Right ventricle myocardium inferior (tissue), 1 donor: ENCODE data around the gene KCTD15. TPM values are rescaled to one million over a fixed set of nuclear protein-coding genes. Genes with fewer than 3 reads are reported as not detected.

Experiments used
- ATAC-seq: fragments of 200-7000 bp; cut with Tn5 transposase; one replicate; pipeline ENCODE4 v1.9.1; 2020; ENCODE audit warnings: mild to moderate bottlenecking, moderate library complexity
- DNase-seq: peaks from one replicate; pipeline ENCODE4 v3.0.0; 2021; ENCODE audit errors: missing footprints
- intact Hi-C: fragments of 100-400 bp; cut with DNase I; formaldehyde crosslinking; loops from one replicate; pipeline ENCODE4 v1.11.0; 2022
- total RNA-seq: library from RNA; stranded (reverse); fragmentation: NEBNext Ultra II Directional; extraction: Animal tissue kit (Norgen Biotek cat#: 25700); gene quantifications from one replicate; pipeline ENCODE4 v1.2.1, GENCODE V29; 2021
- donor health status: DM: no; HTN: yes; CAD: no; lungs with severe emphysema.

Gene KCTD15
- total RNA-seq, 1 donor from 2014 or later, result 10.1 TPM

GRCh38 chr19:33769208-33769607, 27.5 kb upstream of the KCTD15 start:
- intact Hi-C loops, result no loop called here
- ATAC-seq (no peak), DNase-seq (no peak)

- no peak for ATAC-seq
- intact Hi-C loops, result loop anchor here (5.0 kb wide), 2 partner anchors 353 to 533 kb away; no protein-coding TSS in a partner anchor
- DNase-seq, result no peak
Measured at GRCh38 chr19:33770107-33770506, 26.6 kb upstream of the KCTD15 start.

- DNase-seq (no peak), ATAC-seq (peak; percentile 58)
- intact Hi-C loops, result loop anchor here (1.0 to 5.0 kb wide), 3 partner anchors 340 to 534 kb away; no protein-coding TSS in a partner anchor
Measured at GRCh38 chr19:33771384-33772101, 25.1 kb upstream of the KCTD15 start.

- intact Hi-C loops, result loop anchor here (5.0 kb wide), 2 partner anchors 355 to 535 kb away; no protein-coding TSS in a partner anchor
- DNase-seq, result no peak
- no peak for ATAC-seq
Measured at GRCh38 chr19:33772102-33772857, 24.4 kb upstream of the KCTD15 start.

GRCh38 chr19:33772858-33773180, 23.9 kb upstream of the KCTD15 start:
- intact Hi-C loops, result loop anchor here (5.0 kb wide), 2 partner anchors 356 to 536 kb away; no protein-coding TSS in a partner anchor
- no peak for DNase-seq
- no peak for ATAC-seq

GRCh38 chr19:33773704-33774624, 22.7 kb upstream of the KCTD15 start:
- intact Hi-C loops, result loop anchor here (5.0 kb wide), 2 partner anchors 357 to 537 kb away; no protein-coding TSS in a partner anchor
- no peak for ATAC-seq
- DNase-seq, result no peak

GRCh38 chr19:33774751-33775150, 21.9 kb upstream of the KCTD15 start:
- intact Hi-C loops, result loop anchor here (5.0 kb wide), 2 partner anchors 357 to 537 kb away; no protein-coding TSS in a partner anchor
- ATAC-seq, result no peak
- DNase-seq, result no peak

- no peak for DNase-seq
- no peak for ATAC-seq
- intact Hi-C loops, result no loop called here
Measured at GRCh38 chr19:33775731-33776487, 20.8 kb upstream of the KCTD15 start.

- intact Hi-C loops, result no loop called here
- DNase-seq, result peak; percentile 77
- ATAC-seq, result no peak
Measured at GRCh38 chr19:33777351-33777750, 19.3 kb upstream of the KCTD15 start.

GRCh38 chr19:33777753-33778088, 18.9 kb upstream of the KCTD15 start:
- intact Hi-C loops, result loop anchor here (1.0 to 2.0 kb wide), 3 partner anchors 221 to 368 kb away; no protein-coding TSS in a partner anchor
- no peak for DNase-seq
- no peak for ATAC-seq

- peak; percentile 90 for ATAC-seq
- intact Hi-C loops, result loop anchor here (1.0 to 2.0 kb wide), 3 partner anchors 221 to 367 kb away; no protein-coding TSS in a partner anchor
- DNase-seq, result peak; percentile 94
Measured at GRCh38 chr19:33778089-33778791, 18.4 kb upstream of the KCTD15 start.

- intact Hi-C loops, result loop anchor here (2.0 kb wide), 1 partner anchor 219 kb away; no protein-coding TSS in a partner anchor
- DNase-seq (no peak), ATAC-seq (no peak)
Measured at GRCh38 chr19:33779849-33780248, 16.8 kb upstream of the KCTD15 start.

GRCh38 chr19:33780251-33780650, 16.4 kb upstream of the KCTD15 start:
- ATAC-seq, result no peak
- DNase-seq, result no peak
- intact Hi-C loops, result no loop called here

- ATAC-seq, result no peak
- intact Hi-C loops, result no loop called here
- DNase-seq, result no peak
Measured at GRCh38 chr19:33780746-33781145, 15.9 kb upstream of the KCTD15 start.

GRCh38 chr19:33781415-33781935, 15.2 kb upstream of the KCTD15 start:
- intact Hi-C loops, result no loop called here
- no peak for DNase-seq
- no peak for ATAC-seq

- intact Hi-C loops, result no loop called here
- DNase-seq (no peak), ATAC-seq (no peak)
Measured at GRCh38 chr19:33781996-33782395, 14.7 kb upstream of the KCTD15 start.

- intact Hi-C loops, result no loop called here
- ATAC-seq (no peak), DNase-seq (no peak)
Measured at GRCh38 chr19:33784432-33784831, 12.2 kb upstream of the KCTD15 start.
